GM23338 (cell line): ENCODE data around the gene SLC24A5. TPM values are rescaled to one million over a fixed set of nuclear protein-coding genes. Genes with fewer than 3 reads are reported as not detected.

Experiments
- ATAC-seq: fragments of 200-7000 bp; cut with Tn5 transposase; 3 replicates; pipeline ENCODE4 v1.9.1; 2020
- DNase-seq: peaks from one replicate; pipeline ENCODE4 v3.0.0-alpha.2; 2015; ENCODE audit warnings: low spot score
- H2AFZ ChIP-seq: fragments of 200-600 bp; sonication (generic); 2 replicates; pipeline ENCODE4 v1.8.0; 2016; ENCODE audit warnings: antibody characterized with exemption, mild to moderate bottlenecking, moderate library complexity
- H3F3A ChIP-seq: fragments of 200-600 bp; sonication (generic); replicated peaks from 2 replicates; pipeline ENCODE4 v1.8.0; 2017; ENCODE audit warnings: antibody characterized with exemption, mixed run types, low read depth
- H3K27ac ChIP-seq: fragments of 200-600 bp; sonication (generic); 2 replicates; pipeline ENCODE4 v1.6.1; 2016; ENCODE audit warnings: low read depth
- H3K27me3 ChIP-seq: fragments of 200-600 bp; sonication (generic); 2 replicates; pipeline ENCODE4 v1.8.0; 2016; ENCODE audit warnings: mild to moderate bottlenecking, mixed run types, moderate library complexity; ENCODE audit not compliant: insufficient read depth
- H3K36me3 ChIP-seq: fragments of 200-600 bp; sonication (generic); 2 replicates; pipeline ENCODE4 v1.8.0; 2016; ENCODE audit warnings: mild to moderate bottlenecking; ENCODE audit not compliant: insufficient read depth
- H3K4me1 ChIP-seq: fragments of 200-600 bp; sonication (generic); 2 replicates; pipeline ENCODE4 v1.8.0; 2016; ENCODE audit warnings: mild to moderate bottlenecking, moderate library complexity; ENCODE audit not compliant: insufficient read depth
- H3K4me2 ChIP-seq: fragments of 200-600 bp; sonication (generic); 2 replicates; pipeline ENCODE4 v1.7.1; 2017; ENCODE audit warnings: mixed run types
- H3K4me3 ChIP-seq: fragments of 200-600 bp; sonication (generic); 2 replicates; pipeline ENCODE4 v1.6.1; 2016; ENCODE audit warnings: mixed run types
- H3K79me2 ChIP-seq: fragments of 200-600 bp; sonication (generic); replicated peaks from 2 replicates; pipeline ENCODE4 v1.8.0; 2017; ENCODE audit warnings: mild to moderate bottlenecking; ENCODE audit not compliant: insufficient read depth
- H3K9me2 ChIP-seq: fragments of 200-600 bp; sonication (generic); 2 replicates; pipeline ENCODE4 v1.8.0; 2017; ENCODE audit not compliant: insufficient read depth
- H4K20me1 ChIP-seq: fragments of 200-600 bp; sonication (generic); replicated peaks from 2 replicates; pipeline ENCODE4 v1.8.0; 2017; ENCODE audit warnings: mild to moderate bottlenecking; ENCODE audit not compliant: insufficient read depth
- H3K27ac Mint-ChIP-seq: 2 replicates; pipeline ENCODE4 v1.8.0; 2020; ENCODE audit warnings: inconsistent platforms, mild to moderate bottlenecking, moderate library complexity, mixed read lengths
- H3K27me3 Mint-ChIP-seq: 3 replicates; pipeline ENCODE4 v1.8.0; 2022; ENCODE audit warnings: low read depth, mild to moderate bottlenecking, moderate library complexity, mixed read lengths, inconsistent platforms; ENCODE audit not compliant: insufficient read depth, poor library complexity
- H3K36me3 Mint-ChIP-seq: 3 replicates; pipeline ENCODE4 v1.8.0; 2021; ENCODE audit warnings: low read depth, mild to moderate bottlenecking, inconsistent platforms, moderate library complexity, mixed read lengths
- H3K4me1 Mint-ChIP-seq: 3 replicates; pipeline ENCODE4 v1.8.0; 2020; ENCODE audit warnings: mild to moderate bottlenecking, inconsistent platforms, mixed read lengths
- H3K4me3 Mint-ChIP-seq: 3 replicates; pipeline ENCODE4 v1.8.0; 2021; ENCODE audit warnings: moderate library complexity, mild to moderate bottlenecking, inconsistent platforms, mixed read lengths
- H3K9me3 Mint-ChIP-seq: 3 replicates; pipeline ENCODE4 v1.8.0; 2020; ENCODE audit warnings: moderate library complexity, mild to moderate bottlenecking, inconsistent platforms, mixed read lengths
- CREB1 ChIP-seq: fragments of 250-450 bp; sonication (Bioruptor Pico); IDR thresholded peaks from 2 replicates; pipeline ENCODE4 v1.5.0; 2020; ENCODE audit warnings: low read depth, mild to moderate bottlenecking, moderate library complexity
- EZH2 ChIP-seq: fragments of 200-600 bp; sonication (generic); IDR thresholded peaks from one replicate; pipeline ENCODE4 v1.8.0; 2017; ENCODE audit warnings: antibody characterized with exemption, mild to moderate bottlenecking, low read depth; ENCODE audit not compliant: unreplicated experiment
- EZH2phosphoT487 ChIP-seq: fragments of 200-600 bp; sonication (generic); IDR thresholded peaks from one replicate; pipeline ENCODE4 v1.8.1; 2018; ENCODE audit warnings: antibody characterized with exemption; ENCODE audit not compliant: unreplicated experiment
- JUNB ChIP-seq: IDR thresholded peaks from one replicate; pipeline ENCODE4 v1.6.1; 2016; ENCODE audit warnings: antibody characterized with exemption; ENCODE audit not compliant: unreplicated experiment
- NANOG ChIP-seq: IDR thresholded peaks from 2 replicates; pipeline ENCODE4 v1.6.1; 2016; ENCODE audit warnings: antibody characterized with exemption, borderline replicate concordance
- STAT1 ChIP-seq: IDR thresholded peaks from one replicate; pipeline ENCODE4 v1.6.1; 2016; ENCODE audit warnings: antibody characterized with exemption; ENCODE audit not compliant: unreplicated experiment
- ZNF331 ChIP-seq: fragments of 250-450 bp; sonication (Bioruptor Pico); IDR thresholded peaks from 2 replicates; pipeline ENCODE4 v1.5.0; 2020; ENCODE audit warnings: low read depth, mild to moderate bottlenecking, moderate library complexity
- polyA plus RNA-seq: library from polyadenylated mRNA; unstranded; fragments of >200 nt; fragmentation: Nextera tagmentation; extraction: Ambion mirVana; gene quantifications from 2 replicates; pipeline ENCODE4 v1.2.1, GENCODE V29; 2016
- total RNA-seq: library from RNA; depleted of rRNA; stranded (reverse); fragments of >200 nt; shearing (Covaris generic); gene quantifications from 2 replicates; pipeline ENCODE4 v1.2.3, GENCODE V29; 2014
- TF ChIP-seq, protein P1 (sequence below): fragments of 250-450 bp; sonication (Bioruptor Pico); IDR thresholded peaks from 2 replicates; pipeline ENCODE4 v1.5.0; 2020; ENCODE audit warnings: mild to moderate bottlenecking, moderate library complexity
- TF ChIP-seq, protein P2 (sequence below): IDR thresholded peaks from one replicate; pipeline ENCODE4 v1.6.1; 2018; ENCODE audit warnings: antibody characterized with exemption; ENCODE audit not compliant: unreplicated experiment
- TF ChIP-seq, protein P3 (sequence below), 2 experiments: fragments of 200-600 bp in 1 of 2; sonication (generic) in 1 of 2; conservative IDR thresholded peaks; 2 replicates each; pipeline versions ENCODE4 v1.5.1 to v1.6.1; 2016 to 2017; ENCODE audit warnings: antibody characterized with exemption in 2 of 2, low read depth in 2 of 2, mild to moderate bottlenecking in 2 of 2, moderate library complexity in 1 of 2

The SLC24A5 gene
- total and polyA plus RNA-seq, 2 experiments from 2014 or later: 0.39 TPM; not detected in 1

DNA sequence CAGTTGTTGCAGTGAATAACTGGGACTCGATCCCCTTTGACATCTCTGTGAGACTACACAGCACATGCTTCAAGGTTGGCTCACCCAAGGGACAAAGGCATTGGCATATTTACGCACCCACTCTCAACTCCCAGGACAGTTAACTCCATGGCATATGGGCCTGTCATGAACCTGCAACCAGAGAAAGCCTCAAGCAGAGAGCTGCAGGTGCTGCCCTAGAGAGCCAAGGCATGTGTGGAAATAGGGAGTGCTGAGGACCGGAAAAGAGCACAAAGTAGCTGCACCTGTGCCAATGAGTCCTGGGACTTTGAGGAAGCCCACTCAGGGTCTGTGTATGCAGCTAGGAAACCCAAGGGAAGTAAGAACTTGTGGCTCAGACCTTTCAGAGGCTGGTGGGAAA is 32.9 kb upstream of the SLC24A5 start (continued):
- TF ChIP-seq, protein P1, sequence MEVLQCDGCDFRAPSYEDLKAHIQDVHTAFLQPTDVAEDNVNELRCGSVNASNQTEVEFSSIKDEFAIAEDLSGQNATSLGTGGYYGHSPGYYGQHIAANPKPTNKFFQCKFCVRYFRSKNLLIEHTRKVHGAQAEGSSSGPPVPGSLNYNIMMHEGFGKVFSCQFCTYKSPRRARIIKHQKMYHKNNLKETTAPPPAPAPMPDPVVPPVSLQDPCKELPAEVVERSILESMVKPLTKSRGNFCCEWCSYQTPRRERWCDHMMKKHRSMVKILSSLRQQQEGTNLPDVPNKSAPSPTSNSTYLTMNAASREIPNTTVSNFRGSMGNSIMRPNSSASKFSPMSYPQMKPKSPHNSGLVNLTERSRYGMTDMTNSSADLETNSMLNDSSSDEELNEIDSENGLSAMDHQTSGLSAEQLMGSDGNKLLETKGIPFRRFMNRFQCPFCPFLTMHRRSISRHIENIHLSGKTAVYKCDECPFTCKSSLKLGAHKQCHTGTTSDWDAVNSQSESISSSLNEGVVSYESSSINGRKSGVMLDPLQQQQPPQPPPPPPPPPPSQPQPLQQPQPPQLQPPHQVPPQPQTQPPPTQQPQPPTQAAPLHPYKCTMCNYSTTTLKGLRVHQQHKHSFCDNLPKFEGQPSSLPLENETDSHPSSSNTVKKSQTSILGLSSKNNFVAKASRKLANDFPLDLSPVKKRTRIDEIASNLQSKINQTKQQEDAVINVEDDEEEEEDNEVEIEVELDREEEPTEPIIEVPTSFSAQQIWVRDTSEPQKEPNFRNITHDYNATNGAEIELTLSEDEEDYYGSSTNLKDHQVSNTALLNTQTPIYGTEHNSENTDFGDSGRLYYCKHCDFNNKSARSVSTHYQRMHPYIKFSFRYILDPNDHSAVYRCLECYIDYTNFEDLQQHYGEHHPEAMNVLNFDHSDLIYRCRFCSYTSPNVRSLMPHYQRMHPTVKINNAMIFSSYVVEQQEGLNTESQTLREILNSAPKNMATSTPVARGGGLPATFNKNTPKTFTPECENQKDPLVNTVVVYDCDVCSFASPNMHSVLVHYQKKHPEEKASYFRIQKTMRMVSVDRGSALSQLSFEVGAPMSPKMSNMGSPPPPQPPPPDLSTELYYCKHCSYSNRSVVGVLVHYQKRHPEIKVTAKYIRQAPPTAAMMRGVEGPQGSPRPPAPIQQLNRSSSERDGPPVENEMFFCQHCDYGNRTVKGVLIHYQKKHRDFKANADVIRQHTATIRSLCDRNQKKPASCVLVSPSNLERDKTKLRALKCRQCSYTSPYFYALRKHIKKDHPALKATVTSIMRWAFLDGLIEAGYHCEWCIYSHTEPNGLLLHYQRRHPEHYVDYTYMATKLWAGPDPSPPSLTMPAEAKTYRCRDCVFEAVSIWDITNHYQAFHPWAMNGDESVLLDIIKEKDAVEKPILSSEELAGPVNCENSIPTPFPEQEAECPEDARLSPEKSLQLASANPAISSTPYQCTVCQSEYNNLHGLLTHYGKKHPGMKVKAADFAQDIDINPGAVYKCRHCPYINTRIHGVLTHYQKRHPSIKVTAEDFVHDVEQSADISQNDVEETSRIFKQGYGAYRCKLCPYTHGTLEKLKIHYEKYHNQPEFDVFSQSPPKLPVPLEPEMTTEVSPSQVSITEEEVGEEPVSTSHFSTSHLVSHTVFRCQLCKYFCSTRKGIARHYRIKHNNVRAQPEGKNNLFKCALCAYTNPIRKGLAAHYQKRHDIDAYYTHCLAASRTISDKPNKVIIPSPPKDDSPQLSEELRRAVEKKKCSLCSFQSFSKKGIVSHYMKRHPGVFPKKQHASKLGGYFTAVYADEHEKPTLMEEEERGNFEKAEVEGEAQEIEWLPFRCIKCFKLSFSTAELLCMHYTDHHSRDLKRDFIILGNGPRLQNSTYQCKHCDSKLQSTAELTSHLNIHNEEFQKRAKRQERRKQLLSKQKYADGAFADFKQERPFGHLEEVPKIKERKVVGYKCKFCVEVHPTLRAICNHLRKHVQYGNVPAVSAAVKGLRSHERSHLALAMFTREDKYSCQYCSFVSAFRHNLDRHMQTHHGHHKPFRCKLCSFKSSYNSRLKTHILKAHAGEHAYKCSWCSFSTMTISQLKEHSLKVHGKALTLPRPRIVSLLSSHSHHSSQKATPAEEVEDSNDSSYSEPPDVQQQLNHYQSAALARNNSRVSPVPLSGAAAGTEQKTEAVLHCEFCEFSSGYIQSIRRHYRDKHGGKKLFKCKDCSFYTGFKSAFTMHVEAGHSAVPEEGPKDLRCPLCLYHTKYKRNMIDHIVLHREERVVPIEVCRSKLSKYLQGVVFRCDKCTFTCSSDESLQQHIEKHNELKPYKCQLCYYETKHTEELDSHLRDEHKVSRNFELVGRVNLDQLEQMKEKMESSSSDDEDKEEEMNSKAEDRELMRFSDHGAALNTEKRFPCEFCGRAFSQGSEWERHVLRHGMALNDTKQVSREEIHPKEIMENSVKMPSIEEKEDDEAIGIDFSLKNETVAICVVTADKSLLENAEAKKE (CRISPR knock-in tag): no peak
- TF ChIP-seq CREB1 (no peak), ZNF331 (CRISPR knock-in tag) (no peak), EZH2phosphoT487 (no peak)

DNA sequence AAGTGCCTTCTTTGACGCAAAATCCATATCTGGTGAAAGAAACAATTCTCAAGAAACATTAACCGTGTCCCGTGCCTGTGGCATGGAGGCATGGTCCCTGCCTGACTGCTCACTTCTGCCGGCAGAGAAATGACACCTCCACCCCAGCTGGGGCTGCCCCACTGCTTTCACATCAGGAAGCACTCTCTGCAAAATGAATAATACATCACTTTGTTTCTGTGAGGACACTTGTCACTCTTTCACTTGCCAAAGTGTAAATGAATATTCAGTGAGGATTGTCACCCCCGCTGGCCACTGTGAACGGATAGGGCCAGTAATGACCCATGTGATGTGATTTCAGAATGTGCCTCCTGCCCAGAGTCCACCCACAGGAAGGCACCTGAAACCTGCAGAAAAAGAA is 31.1 kb upstream of the SLC24A5 start:
- H2AFZ ChIP-seq: peak overlapping the region; percentile 32; the same call in 1 of the 2 replicates
- TF ChIP-seq, protein P2, sequence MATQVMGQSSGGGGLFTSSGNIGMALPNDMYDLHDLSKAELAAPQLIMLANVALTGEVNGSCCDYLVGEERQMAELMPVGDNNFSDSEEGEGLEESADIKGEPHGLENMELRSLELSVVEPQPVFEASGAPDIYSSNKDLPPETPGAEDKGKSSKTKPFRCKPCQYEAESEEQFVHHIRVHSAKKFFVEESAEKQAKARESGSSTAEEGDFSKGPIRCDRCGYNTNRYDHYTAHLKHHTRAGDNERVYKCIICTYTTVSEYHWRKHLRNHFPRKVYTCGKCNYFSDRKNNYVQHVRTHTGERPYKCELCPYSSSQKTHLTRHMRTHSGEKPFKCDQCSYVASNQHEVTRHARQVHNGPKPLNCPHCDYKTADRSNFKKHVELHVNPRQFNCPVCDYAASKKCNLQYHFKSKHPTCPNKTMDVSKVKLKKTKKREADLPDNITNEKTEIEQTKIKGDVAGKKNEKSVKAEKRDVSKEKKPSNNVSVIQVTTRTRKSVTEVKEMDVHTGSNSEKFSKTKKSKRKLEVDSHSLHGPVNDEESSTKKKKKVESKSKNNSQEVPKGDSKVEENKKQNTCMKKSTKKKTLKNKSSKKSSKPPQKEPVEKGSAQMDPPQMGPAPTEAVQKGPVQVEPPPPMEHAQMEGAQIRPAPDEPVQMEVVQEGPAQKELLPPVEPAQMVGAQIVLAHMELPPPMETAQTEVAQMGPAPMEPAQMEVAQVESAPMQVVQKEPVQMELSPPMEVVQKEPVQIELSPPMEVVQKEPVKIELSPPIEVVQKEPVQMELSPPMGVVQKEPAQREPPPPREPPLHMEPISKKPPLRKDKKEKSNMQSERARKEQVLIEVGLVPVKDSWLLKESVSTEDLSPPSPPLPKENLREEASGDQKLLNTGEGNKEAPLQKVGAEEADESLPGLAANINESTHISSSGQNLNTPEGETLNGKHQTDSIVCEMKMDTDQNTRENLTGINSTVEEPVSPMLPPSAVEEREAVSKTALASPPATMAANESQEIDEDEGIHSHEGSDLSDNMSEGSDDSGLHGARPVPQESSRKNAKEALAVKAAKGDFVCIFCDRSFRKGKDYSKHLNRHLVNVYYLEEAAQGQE: no peak
- TF ChIP-seq EZH2: no peak
- TF ChIP-seq JUNB: no peak
- TF ChIP-seq, protein P3, sequence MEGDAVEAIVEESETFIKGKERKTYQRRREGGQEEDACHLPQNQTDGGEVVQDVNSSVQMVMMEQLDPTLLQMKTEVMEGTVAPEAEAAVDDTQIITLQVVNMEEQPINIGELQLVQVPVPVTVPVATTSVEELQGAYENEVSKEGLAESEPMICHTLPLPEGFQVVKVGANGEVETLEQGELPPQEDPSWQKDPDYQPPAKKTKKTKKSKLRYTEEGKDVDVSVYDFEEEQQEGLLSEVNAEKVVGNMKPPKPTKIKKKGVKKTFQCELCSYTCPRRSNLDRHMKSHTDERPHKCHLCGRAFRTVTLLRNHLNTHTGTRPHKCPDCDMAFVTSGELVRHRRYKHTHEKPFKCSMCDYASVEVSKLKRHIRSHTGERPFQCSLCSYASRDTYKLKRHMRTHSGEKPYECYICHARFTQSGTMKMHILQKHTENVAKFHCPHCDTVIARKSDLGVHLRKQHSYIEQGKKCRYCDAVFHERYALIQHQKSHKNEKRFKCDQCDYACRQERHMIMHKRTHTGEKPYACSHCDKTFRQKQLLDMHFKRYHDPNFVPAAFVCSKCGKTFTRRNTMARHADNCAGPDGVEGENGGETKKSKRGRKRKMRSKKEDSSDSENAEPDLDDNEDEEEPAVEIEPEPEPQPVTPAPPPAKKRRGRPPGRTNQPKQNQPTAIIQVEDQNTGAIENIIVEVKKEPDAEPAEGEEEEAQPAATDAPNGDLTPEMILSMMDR (conservative IDR thresholded peaks at IDR 0.05; ENCODE audit: low read depth in 2 of 2): no peak
- TF ChIP-seq ZNF331 (CRISPR knock-in tag): no peak
- no peak for TF ChIP-seq NANOG
- no peak for TF ChIP-seq STAT1

More for the DNA sequence above, 31.1 kb upstream of the SLC24A5 start:
- peaks cover 4% of the 10 kb centered on the region; the same call in 1 of the 2 replicates for H3K9me2 ChIP-seq
- no peaks in the 10 kb centered on the region for H4K20me1 ChIP-seq
- no peaks in the 10 kb centered on the region for H3K36me3 ChIP-seq
- H3K4me2 ChIP-seq: no peak overlapping the region
- H3K27me3 ChIP-seq: no peaks in the 10 kb centered on the region
- peaks cover 31% of the 10 kb centered on the region for H3K9me3 Mint-ChIP-seq
- H3K4me3 ChIP-seq: no peak overlapping the region
- no peaks in the 10 kb centered on the region for H3F3A ChIP-seq
- no peaks in the 10 kb centered on the region for H3K27me3 Mint-ChIP-seq
- peaks cover 2% of the 10 kb centered on the region; the same call in 1 of the 3 replicates for H3K4me1 Mint-ChIP-seq
- H3K79me2 ChIP-seq: no peaks in the 10 kb centered on the region
- no peaks in the 10 kb centered on the region for H3K4me1 ChIP-seq
- no peak overlapping the region for H3K4me3 Mint-ChIP-seq
- H3K27ac ChIP-seq: no peak overlapping the region
- no peak overlapping the region for H3K27ac Mint-ChIP-seq
- DNase-seq (no peak), ATAC-seq (no peak)
- peaks cover 18% of the 10 kb centered on the region for H3K36me3 Mint-ChIP-seq
